Testis (tissue), 2 donors: Measurements from ENCODE around the gene THEMIS.

Source experiments
- CTCF ChIP-seq, 3 experiments: fragments of 450-650 bp in 2 of 3; fragments of 200-600 bp in 1 of 3; sonication (generic) in 1 of 3; IDR thresholded peaks; one replicate each; pipeline ENCODE4 v1.5.1; 2016 to 2019; ENCODE audit warnings: antibody characterized with exemption in 3 of 3, mild to moderate bottlenecking in 2 of 3, moderate library complexity in 1 of 3
- POLR2A ChIP-seq: fragments of 450-650 bp; IDR thresholded peaks from one replicate; pipeline ENCODE4 v1.6.1; 2017; ENCODE audit warnings: antibody characterized with exemption, mild to moderate bottlenecking, moderate library complexity

- TF ChIP-seq POLR2A = no peak
- no peak for TF ChIP-seq CTCF (IDR thresholded peaks at IDR 0.05)
Measured at GRCh38 chr6:127790571-127790970, 110.3 kb downstream of the THEMIS start.
